Neural cell (in vitro differentiated cells): ENCODE data around the gene PRKD1.
A peak's percentile ranks its signal among the peaks of the same experiment; 100 is the strongest.

Source experiments
- EP300 ChIP-seq: fragments of 450-650 bp; conservative IDR thresholded peaks from 2 replicates; pipeline ENCODE4 v1.6.1; 2014; ENCODE audit warnings: antibody characterized with exemption, mild to moderate bottlenecking, moderate library complexity; ENCODE audit not compliant: poor library complexity, severe bottlenecking
- EZH2 ChIP-seq: fragments of 200-600, 300-800 bp; shearing (Covaris generic), sonication (generic); IDR thresholded peaks from 2 replicates; pipeline ENCODE4 v1.6.1; 2014; ENCODE audit warnings: antibody characterized with exemption, low read length, borderline replicate concordance, mild to moderate bottlenecking; ENCODE audit not compliant: insufficient read depth, poor library complexity, severe bottlenecking
- MXI1 ChIP-seq: fragments of 450-650 bp; conservative IDR thresholded peaks from 2 replicates; pipeline ENCODE4 v1.6.1; 2014; ENCODE audit warnings: antibody characterized with exemption, mild to moderate bottlenecking; ENCODE audit not compliant: poor library complexity, severe bottlenecking
- POLR2AphosphoS5 ChIP-seq: IDR thresholded peaks from 2 replicates; pipeline ENCODE4 v1.6.1; 2012
- RAD21 ChIP-seq: fragments of 450-650 bp; conservative IDR thresholded peaks from 2 replicates; pipeline ENCODE4 v1.6.1; 2014; ENCODE audit warnings: antibody characterized with exemption, mild to moderate bottlenecking, moderate library complexity
- REST ChIP-seq: IDR thresholded peaks from 2 replicates; pipeline ENCODE4 v1.6.1; 2012; ENCODE audit warnings: borderline replicate concordance
- SMC3 ChIP-seq: fragments of 450-650 bp; conservative IDR thresholded peaks from 2 replicates; pipeline ENCODE4 v1.6.1; 2014; ENCODE audit warnings: antibody characterized with exemption, mild to moderate bottlenecking, moderate library complexity; ENCODE audit not compliant: poor library complexity
- TAF1 ChIP-seq: IDR thresholded peaks from 2 replicates; pipeline ENCODE4 v1.6.1; 2012; ENCODE audit warnings: low read depth
- TF ChIP-seq, protein P1 (sequence below): fragments of 450-650 bp; IDR thresholded peaks from 2 replicates; pipeline ENCODE4 v1.5.1; 2014; ENCODE audit warnings: antibody characterized with exemption, mild to moderate bottlenecking, moderate library complexity; ENCODE audit not compliant: poor library complexity, severe bottlenecking

GRCh38 chr14:29548948-29549370 lies 378.7 kb downstream of the PRKD1 start:
- TF ChIP-seq, protein P1, sequence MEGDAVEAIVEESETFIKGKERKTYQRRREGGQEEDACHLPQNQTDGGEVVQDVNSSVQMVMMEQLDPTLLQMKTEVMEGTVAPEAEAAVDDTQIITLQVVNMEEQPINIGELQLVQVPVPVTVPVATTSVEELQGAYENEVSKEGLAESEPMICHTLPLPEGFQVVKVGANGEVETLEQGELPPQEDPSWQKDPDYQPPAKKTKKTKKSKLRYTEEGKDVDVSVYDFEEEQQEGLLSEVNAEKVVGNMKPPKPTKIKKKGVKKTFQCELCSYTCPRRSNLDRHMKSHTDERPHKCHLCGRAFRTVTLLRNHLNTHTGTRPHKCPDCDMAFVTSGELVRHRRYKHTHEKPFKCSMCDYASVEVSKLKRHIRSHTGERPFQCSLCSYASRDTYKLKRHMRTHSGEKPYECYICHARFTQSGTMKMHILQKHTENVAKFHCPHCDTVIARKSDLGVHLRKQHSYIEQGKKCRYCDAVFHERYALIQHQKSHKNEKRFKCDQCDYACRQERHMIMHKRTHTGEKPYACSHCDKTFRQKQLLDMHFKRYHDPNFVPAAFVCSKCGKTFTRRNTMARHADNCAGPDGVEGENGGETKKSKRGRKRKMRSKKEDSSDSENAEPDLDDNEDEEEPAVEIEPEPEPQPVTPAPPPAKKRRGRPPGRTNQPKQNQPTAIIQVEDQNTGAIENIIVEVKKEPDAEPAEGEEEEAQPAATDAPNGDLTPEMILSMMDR: peak; percentile 73
- no peak for TF ChIP-seq POLR2AphosphoS5
- TF ChIP-seq EZH2: no peak
- TF ChIP-seq EP300: no peak
- no peak for TF ChIP-seq REST
- TF ChIP-seq SMC3: peak; percentile 87
- TF ChIP-seq RAD21: peak; percentile 77
- no peak for TF ChIP-seq TAF1
- no peak for TF ChIP-seq MXI1
